ENCODE results near the gene SHISAL2A. TPM values are rescaled to one million over a fixed set of nuclear protein-coding genes. Genes with fewer than 3 reads are reported as not detected.
A peak's percentile ranks its signal among the peaks of the same experiment; 100 is the strongest.

The SHISAL2A gene
- total and polyA plus RNA-seq, 10 of the 15 experiments (the other 5 are each of a cell fraction or from before 2014, with no cell fraction given) = 0.18 to 0.67 (median 0.45) TPM

GRCh38 chr1:52702886-52703787, 70.2 kb downstream of the SHISAL2A start (continued):
- no peak for TF ChIP-seq IRF4 (IDR thresholded peaks at IDR 0.05; ENCODE audit: low read depth, low read length)
- TF ChIP-seq EP300 (IDR thresholded peaks at IDR 0.05; ENCODE audit: borderline replicate concordance in 1 of 2, control insufficient read depth in 1 of 2, low read depth in 2 of 2, low read length in 2 of 2) = no peak
- no peak for TF ChIP-seq YBX1 (IDR thresholded peaks at IDR 0.05)
- TF ChIP-seq E2F8 (IDR thresholded peaks at IDR 0.05; ENCODE audit: low read depth, partially characterized antibody) = no peak
- TF ChIP-seq RBBP5 (conservative IDR thresholded peaks at IDR 0.05) = no peak
- no peak for TF ChIP-seq BACH1 (IDR thresholded peaks at IDR 0.05; ENCODE audit: borderline replicate concordance)
- no peak for TF ChIP-seq SMAD5 (IDR thresholded peaks at IDR 0.05; ENCODE audit: low read depth)
- TF ChIP-seq KDM1A (IDR thresholded peaks at IDR 0.05; ENCODE audit: borderline replicate concordance) = no peak
- no peak for TF ChIP-seq MEF2A (IDR thresholded peaks at IDR 0.05; ENCODE audit: insufficient read depth, low read depth, low read length)
- TF ChIP-seq CHD2 (IDR thresholded peaks at IDR 0.05; ENCODE audit: borderline replicate concordance, low read depth, low read length) = peak; percentile 72
- peak; percentile 59 for TF ChIP-seq POLR2AphosphoS5 (IDR thresholded peaks at IDR 0.05; ENCODE audit: low read length)
- TF ChIP-seq RCOR1 (conservative IDR thresholded peaks at IDR 0.05; ENCODE audit: low read depth, low read length) = no peak
- no peak for TF ChIP-seq STAT3 (IDR thresholded peaks at IDR 0.05; ENCODE audit: low read depth, low read length)
- TF ChIP-seq SMARCA5 (IDR thresholded peaks at IDR 0.05) = peak; percentile 71
- TF ChIP-seq TBL1XR1 (IDR thresholded peaks at IDR 0.05; ENCODE audit: low read depth, low read length) = no peak
- TF ChIP-seq NR2C1 (IDR thresholded peaks at IDR 0.05) = no peak
- no peak for TF ChIP-seq ZBTB4 (CRISPR knock-in tag; IDR thresholded peaks at IDR 0.05)
- peak; percentile 94 for TF ChIP-seq USF1 (IDR thresholded peaks at IDR 0.05; ENCODE audit: borderline replicate concordance, extremely low read length, insufficient read depth, low read depth, low read length)
- TF ChIP-seq ZNF622 (IDR thresholded peaks at IDR 0.05) = no peak
- TF ChIP-seq USF2 (IDR thresholded peaks at IDR 0.05; ENCODE audit: borderline replicate concordance, low read depth, low read length) = peak; percentile 80
- no peak for TF ChIP-seq RB1 (IDR thresholded peaks at IDR 0.05; ENCODE audit: borderline replicate concordance)
